ENCODE results near the gene ZNF800.
"Not testable (repeated sequence)": the region's sequence is repeated elsewhere in the genome, so short reads cannot be mapped to it uniquely, and the experiment has no call there.

The ZNF800 gene, protein sequence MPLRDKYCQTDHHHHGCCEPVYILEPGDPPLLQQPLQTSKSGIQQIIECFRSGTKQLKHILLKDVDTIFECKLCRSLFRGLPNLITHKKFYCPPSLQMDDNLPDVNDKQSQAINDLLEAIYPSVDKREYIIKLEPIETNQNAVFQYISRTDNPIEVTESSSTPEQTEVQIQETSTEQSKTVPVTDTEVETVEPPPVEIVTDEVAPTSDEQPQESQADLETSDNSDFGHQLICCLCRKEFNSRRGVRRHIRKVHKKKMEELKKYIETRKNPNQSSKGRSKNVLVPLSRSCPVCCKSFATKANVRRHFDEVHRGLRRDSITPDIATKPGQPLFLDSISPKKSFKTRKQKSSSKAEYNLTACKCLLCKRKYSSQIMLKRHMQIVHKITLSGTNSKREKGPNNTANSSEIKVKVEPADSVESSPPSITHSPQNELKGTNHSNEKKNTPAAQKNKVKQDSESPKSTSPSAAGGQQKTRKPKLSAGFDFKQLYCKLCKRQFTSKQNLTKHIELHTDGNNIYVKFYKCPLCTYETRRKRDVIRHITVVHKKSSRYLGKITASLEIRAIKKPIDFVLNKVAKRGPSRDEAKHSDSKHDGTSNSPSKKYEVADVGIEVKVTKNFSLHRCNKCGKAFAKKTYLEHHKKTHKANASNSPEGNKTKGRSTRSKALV

DNA sequence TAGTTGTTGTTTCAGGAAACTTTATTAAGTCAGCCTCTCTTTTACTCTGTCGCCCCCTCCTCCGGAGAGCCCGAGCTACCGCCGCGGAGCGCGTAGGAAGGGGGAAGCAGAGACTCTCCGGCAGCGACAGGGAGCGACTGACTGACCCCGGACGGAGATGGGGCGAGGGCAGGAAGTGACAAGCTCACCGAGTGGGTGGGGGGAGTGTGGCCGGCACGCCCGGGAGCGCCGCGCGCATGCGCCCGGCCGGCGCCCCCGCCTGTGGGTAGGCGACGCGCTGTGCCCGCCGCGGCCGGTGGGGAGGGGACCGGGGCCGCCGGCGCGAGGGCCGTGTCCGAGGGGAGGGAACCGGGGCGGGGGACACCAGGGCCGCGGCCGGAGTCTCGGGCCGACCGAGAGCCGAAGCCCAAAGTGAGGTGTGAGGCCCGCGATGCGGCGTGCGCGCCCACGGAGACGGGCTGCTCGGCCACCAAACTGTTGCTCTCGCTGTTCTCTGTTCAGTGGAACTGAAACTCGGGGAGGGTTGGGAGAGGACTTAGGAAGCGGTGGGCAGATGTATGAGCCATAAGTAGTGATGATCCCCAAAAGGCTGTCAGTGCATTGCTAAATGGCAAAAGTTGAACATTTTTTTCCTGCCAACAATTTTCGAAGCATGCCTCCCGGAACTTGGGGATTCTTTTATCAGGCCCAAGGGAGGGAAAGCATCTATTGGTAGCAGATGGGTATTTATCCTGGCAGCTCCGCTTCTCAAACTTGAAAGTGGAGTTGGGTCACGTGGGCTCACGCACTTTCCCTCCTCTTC lies at the start of gene ZNF800:
ZNF800 (minus strand) TSS at position 143 of the 802 bp plus-strand sequence. CDS start 1,151 bp downstream, outside the sequence.
- peak; percentile 83 for DNase-seq

DNA sequence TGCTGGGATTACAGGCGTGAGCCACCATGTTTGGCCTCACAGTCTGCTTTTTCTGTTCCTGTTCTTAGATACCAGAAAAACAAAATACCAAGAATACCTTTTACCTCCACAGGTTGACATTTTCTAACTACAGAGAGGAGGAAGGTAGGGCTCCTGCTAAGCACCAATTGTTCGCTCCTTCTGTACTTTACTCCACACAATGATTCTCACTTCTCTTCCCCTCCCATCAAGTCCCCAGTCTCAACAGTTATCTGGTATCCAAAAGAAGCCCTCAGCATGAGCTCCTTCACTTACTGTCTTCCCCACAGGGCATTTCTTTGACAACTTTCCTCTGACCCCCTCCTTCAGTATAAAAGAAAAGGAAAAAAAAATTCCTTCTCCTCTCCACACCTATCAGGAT lies 47.7 kb upstream of the ZNF800 start:
- DNase-seq = no peak

DNA sequence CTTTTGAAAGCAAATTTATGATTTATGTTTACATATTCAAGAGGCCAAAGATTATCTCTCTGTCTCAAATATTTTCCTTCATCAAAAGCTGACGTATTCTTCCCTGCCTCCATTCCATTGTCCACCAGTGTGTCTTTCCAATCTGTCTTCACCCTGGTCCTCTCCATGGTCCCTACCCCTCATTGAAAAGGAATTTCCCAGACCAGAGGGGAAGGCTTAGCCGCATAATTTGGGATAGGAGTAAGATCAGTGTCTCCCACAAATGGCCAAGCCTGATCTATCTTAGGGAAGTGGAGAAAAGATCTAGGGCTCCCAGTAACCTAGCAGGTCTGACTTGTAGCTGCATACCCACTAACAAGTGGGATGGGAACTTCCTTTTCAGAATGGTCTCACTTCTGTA lies 46.3 kb upstream of the ZNF800 start:
- DNase-seq = no peak

DNA sequence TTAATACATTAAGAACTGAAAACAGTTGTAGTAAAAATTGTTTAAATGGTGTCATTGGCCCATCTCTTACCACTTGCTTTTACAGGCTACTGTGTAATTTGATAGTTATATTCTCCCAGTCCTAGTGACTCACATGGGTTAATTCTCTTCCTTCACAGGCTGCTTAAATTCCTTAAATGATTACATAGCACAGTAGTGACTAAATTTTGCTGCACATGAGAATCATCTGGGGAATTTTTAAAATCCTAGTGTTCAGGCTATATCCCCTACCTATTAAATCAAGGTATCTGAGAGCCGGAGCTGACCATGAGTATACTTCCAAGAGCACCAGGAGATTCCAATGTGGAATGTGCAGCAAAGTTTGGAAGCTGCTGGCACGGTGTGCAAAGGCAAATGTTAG lies 45.3 kb upstream of the ZNF800 start:
- DNase-seq = no peak

DNA sequence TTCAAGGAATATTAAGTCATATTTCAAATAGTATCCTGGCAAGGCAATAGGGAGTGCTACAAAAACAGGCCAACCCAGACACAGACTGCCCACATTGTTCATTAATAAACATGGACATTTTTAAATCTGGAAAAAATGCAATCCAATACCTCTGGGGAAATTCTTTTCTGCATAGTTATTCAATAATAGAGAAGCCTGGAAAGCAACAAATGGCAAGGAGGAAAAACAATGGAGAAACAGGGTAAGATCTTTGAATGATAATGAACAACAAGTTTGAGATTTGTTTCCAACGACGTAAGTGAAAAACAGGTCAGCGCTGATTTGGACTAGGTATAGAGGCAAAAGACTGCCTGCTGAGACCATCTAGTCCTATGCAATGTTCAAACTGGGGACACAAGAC lies 44.7 kb upstream of the ZNF800 start:
- DNase-seq = no peak

DNA sequence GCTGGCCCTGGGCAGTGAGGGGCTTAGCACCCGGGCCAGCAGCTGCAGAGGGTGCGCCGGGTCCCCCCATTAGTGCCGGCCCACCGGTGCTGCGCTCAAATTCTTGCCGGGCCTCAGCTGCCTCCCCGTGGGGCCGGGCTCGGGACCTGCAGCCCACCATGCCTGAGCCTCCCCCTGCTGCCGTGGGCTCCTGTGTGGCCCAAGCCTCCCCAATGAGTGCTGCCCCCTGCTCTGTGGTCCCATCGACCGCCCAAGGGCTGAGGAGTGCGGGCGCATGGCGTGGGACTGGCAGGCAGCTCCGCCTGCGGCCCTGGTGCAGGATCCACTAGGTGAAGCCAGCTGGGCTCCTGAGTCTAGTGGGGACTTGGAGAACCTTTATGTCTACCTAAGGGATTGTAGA lies 36.8 kb upstream of the ZNF800 start:
- DNase-seq = not testable (repeated sequence)

DNA sequence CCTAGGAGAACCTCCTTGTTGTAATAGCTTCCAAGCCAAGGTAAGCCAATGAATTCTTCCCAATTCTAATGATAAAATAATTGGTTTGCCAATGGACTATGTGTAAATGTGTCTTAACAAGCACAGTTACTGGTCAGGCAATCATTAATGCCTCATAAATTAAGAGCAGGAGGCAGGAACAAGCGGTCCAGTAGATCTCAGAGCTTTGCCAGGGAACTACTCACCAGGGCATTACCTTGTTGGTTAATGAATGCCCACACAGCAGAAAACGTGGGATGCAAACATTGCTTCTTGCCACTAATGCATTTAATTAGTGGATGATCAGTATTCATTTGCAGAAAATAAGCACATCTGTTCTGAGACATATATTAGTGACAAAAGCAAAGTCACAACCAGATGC lies 26.7 kb upstream of the ZNF800 start:
- DNase-seq = no peak

DNA sequence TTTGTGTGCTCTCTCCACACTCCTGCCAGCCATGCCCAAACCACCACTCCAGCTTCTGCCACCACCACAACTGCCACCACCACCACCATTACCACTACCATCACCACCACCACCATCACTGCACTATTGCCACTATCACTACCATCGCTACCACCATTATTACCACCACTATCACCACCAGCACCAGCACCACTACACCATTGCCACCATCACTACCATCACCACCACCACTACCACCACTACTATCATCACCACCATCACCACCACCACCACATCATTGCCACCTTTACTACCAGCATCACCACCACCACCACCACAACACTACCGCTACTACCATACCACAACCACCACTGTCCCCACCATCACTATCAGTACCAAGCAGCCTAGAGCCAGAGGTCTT lies 26.0 kb upstream of the ZNF800 start:
- no peak for DNase-seq

DNA sequence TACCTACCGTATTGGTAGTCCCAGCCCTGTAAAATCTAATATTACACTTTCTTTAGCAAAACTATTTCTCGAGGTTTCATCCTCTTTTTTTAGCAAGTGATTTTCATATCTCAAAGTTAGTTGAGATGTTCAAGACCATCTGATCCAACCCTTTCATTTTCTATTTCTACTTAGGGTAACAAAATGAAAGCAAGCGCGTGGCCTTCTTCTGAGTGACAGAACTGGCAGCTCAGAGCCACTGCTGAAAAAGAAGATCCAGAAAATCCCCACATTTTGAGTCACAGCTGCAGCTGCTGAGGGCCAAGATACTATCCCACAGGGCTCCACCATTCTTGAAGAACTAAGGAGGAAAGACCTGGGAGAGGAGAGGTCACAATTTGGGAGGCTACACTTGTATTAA lies 24.8 kb upstream of the ZNF800 start:
- no peak for DNase-seq

DNA sequence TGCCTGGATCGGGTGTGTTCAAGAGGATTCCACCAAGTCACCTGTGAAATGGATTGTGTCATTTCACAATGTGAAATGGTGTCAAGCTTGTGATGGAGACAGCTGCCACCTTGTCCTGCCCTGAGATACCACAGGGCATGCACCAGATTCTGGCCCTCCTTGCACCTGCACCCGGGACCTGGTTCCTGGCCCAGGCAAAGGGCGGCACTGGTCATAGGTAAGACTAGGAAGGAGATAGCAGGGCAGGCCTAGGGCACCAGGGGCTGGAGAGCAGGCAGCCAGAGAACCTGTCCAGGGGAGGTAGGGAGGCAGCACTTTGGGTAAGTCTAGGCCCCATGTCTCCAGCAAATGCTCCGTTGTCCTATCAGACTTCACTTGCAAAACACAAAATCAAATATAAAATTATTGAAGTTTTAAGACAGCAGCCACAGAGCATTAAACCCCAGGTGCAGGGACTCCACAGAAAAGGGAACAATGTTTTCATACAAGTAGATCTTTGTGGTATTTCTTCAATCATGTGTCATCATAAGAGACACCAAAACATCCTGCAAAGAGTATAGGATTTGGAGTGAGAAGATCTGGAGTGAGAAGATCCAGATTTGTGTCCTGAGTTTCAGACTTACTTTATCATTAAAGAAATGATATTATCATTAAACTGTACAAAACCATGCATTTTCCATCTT lies 22.7 kb upstream of the ZNF800 start:
- DNase-seq = no peak

DNA sequence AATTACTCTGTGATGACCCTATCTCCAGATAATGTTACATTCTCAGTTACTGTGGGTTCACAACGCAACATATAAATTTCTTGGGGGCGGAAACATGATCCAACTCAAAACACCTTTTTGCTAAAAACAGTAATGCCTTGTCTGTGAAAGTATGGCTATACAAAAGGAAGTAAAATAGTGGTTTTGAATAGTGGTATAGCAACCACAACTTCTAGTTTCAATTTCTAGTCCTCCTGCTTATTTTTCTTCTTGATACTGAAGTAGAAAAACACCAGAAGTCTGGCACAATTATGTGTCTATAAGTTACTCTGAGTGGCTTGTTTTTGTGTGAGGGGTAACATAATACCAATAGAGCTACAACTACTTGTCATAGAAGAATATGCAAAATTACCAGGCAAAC lies 21.5 kb upstream of the ZNF800 start:
- DNase-seq = no peak

DNA sequence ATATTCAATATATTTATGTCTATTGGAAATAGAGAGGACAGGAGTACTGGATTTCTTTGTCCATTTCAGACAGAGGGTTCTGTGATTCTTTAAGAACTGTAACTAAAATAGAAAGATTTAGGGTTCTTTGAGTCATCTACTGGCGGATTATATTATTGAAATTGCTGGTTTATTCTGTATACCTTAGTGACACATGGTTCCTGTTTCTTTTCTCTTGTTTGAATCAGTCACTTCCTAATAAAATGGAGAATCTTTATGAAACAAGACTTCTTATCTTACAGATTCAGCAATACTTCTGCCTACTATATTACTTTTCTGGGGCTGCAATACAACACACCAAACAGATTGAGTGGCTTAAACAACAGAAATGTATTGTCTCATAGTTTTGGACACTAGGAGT lies 20.8 kb upstream of the ZNF800 start:
- no peak for DNase-seq

DNA sequence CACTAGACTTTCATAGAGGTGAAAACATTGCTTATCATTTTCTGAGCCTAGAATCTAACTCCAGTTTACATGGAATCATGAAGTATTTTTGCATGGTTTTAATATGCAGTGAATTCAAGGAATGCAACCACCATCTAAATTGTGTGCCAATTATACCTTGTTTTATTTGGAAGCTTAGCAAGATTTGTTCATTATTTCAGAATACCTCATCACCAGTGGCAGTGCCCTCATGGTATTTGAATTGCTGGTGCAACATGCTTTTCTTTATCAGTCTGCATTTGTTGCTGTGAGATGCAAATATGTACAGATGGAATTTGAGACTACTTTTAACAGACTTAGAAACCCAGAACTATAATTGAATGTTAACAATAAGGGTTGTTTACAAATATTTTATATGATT lies 18.7 kb upstream of the ZNF800 start:
- DNase-seq = no peak

DNA sequence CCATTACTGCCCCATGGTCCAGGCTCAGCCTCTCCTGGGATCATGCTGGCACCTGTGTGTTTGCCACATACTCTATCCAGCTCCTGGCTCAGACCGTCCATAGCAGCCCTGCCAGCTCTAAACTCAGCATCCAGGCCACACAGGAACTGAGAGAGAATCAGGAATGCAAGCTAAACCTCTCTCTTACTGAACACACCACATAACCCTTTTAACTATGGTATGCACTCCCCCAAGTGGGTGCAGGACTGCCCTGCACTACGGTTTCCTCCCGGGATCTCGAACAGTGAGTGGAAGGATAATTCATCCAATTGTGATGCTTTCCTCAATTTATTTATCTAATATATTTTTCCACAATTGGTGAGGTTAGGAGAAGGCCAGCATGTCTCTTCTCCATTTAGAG lies 17.1 kb upstream of the ZNF800 start:
- no peak for DNase-seq

DNA sequence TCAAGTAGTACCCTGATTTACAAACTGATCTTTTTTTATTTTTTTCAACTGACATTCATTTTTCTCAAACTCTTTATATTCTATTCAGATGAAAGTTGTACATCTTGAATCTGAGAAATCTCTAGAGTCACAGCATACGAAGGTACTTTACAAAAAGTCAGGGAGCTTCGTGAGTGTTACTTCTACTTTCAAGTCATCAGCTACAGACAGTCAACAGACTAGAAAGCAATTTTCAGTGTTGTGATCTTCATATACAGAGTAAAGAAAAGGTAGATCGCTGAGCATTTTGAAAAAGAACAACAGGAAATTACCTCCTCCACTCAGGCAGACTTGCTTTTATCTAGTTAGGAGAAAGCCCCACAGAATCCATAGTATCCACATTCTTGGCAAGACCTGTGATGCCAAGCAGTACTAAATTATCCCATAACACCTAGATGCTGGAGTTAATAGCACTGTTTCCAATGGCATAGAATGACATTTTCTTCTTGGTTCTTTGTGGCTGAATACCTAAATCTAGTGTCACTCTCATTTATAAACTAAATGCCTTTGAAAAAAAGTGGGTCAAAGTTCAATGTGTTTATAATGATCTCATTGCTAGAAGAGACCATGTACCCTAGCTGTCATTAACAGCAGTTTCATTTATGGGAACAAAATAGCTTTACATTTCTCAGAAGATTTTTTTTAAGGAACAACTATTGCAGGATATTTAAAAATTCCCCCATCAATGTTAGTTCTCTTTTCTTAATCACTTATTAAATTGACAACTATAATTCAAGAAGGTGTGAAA lies 12.0 kb upstream of the ZNF800 start:
- no peak for DNase-seq

DNA sequence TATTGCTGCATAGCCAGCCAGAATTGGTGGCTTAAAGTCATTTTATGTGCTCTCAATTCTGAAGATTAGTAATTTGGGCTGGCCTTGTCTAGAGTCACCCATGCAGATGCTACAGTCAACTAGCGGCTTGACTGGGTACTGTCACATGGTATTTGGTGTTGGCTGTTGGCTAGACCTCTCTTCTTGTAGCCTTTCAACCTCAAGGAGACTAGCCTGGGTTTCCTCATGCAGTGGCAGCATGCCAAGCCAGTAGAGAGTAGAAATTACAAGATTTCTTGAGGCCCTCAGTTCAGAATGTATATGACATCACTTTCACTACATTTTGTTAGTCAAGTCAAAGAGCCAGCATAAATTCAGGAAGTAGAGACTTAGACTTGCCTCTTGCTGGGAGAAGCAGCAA lies 3.7 kb upstream of the ZNF800 start:
- DNase-seq = no peak

DNA sequence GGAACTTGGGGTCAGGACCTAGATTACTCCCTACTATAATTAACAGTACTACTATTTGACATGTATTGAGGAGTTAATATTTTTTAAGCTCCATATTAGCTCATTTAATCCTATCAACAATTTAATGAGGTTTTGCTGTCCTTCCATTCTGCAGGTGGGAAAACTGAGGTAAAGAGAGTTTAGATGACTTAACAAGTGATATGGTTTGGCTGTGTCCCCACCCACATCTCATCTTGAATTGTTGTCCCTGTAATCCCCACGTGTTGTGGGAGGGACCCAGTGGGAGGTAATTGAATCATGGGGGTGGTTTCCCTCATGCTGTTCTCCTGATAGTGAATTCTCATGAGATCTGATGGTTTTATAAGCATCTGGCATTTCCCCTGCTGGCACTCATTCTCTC lies 2.6 kb upstream of the ZNF800 start:
- DNase-seq = not testable (repeated sequence)

DNA sequence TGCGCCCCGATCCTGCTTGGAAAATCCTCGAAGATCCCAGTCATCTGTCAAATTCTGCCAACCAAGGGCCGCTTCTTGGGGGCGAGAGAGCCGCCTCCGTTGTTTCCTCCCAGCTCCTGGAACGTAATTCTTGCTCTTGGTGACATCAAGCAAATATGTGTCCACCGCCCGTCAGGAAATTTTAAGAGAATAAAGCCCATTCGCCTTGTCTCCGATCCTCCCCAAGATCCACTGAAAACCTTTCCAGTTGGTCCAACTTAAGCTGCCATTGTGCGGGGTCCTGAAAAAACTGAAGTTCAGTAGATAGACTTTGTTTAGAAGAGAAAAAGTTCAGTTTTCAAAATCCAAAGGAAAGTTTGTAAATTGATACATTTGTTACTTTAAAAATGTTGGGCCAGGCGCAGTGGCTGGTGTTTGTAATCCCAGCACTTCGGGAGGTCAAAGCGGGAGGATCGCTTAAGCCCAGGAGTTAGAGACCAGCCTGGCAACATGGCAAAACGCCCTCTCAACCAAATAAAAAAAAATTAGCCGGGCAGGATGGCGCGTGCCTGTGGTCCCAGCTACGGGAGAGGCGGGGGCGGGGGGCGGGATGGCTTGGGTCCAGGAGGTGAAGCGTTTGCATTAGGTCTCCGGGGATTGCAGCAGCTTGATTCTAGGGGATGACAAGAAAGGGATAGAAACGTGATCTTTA lies 1.0 kb upstream of the ZNF800 start:
- DNase-seq = no peak

DNA sequence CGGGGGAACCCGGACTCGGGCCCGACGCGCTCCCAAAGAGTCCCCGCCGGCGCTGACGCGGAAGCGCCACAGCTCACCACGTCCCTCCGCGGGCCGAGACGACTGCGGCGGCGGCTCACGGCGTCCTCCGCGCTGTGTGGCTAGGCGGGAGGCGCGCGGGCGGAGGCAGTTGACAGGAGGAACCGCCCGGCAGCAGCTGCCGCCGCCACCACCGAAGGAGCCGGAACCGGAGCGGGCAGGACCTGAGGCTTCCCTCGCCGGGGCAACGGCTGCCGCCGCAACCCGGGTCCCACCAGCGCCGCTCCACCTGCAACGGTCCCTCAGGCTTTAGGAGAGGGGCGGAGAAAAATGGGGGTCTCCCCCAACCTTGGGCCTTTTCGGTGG lies 334 bp downstream of the ZNF800 start:
- DNase-seq = peak; percentile 77

DNA sequence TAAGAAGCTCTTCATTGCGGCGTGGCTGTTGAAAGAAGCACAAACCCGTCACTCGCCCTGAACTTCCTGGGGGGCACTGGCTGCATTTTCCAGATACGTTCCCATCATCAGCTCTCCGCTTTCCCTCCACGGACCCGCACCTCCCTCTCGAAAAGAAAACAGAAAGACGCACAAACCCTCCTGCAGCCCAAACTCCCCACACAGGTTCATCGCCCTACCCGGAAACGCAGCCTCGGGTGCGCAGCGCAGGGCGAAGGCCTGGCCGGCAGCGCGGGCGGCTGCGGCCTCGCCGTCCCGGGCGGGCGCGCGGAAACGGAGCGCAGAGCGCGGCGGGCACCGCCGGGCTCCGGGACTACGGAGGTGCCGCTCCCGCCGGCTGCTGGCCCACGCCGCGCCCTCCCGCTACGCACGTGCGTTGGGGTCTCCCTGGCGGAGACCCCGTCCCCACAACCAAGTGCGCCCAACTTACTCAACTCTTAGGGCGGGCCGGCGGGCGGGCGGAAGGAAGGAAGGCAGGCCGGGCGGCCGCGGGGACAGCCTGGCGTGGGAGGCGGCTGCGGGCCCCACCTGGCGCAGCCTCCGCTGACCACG lies 822 bp downstream of the ZNF800 start:
- DNase-seq = peak; percentile 48
